Stimulated activated CD4-positive, alpha-beta T cell treated with anti-CD3 and anti-CD28 coated beads, TNF-alpha, amount 100 ng/mL, for 1 hour (primary cell): ENCODE measurements around the gene SENP3.
"Not testable (repeated sequence)": the region's sequence is repeated elsewhere in the genome, so short reads cannot be mapped to it uniquely, and the experiment has no call there.

Experiments
- DNase-seq, 3 donors: peaks; one replicate each; pipeline ENCODE4 v3.0.0-alpha.2; 2020; ENCODE audit warnings: low read depth in 3 of 3, low spot score in 1 of 3

The SENP3 gene

DNA sequence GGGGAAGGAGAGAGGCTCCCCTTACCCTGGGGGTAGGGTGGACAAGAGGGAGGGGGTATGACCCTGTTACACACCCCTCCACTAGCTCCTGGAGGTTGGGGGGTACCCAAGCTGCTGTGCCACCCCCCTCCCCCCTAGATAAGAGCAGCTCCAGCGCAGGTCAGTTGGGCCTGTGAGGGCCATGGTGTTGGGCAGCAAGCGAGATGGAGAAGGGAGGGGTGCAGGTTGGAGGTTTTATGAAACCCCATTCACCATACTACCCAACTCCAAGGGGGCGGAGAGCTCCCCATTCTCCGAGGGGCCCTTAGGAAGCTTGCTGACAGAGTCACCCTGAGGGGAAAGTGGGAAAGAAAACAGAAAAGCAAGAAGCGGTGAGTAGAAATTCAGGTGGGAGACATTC is 29.9 kb downstream of the SENP3 start:
- DNase-seq = no peak

- no peak for DNase-seq
Measured at GRCh38 chr17:7592422-7593021, 30.8 kb downstream of the SENP3 start.

DNA sequence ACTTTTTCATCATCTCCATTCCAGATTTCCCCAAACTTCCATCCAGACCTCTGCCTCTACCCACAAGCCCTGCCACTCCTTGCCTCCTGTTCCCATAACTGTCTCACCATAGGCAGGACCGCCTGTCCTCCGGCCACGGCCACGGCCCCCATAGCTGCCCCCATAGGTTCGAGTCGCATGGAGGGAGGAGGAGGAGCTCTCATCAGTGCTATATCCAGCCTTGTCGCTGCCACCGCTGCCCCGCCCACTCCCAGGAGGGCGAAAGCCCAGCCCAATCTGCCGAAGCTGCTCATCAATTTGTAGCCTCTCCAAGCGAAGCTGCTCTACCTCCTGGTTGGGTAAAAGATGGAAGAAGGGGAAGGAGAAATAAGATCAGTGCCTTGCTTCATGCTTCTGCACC is 31.6 kb downstream of the SENP3 start:
- DNase-seq = no peak

DNA sequence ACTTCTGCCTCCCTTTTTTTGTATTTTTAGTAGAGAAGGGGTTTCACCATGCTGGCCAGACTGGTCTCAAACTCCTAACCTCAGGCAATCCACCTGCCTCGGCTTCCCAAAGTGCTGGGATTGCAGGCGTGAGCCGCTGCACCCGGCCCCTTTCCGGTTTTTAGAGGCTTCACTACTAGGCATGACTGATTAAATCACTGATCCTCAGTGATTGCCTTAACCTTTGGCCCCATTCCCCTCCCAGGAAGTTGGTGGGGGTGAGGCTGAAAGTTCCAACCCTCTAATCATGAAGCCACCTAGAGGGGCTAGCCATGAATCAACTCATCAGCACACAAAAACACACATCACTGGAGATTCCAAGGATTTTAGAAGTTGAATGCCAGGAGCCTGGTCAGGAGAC is 35.8 kb downstream of the SENP3 start:
- DNase-seq = not testable (repeated sequence)

GRCh38 chr17:7606280-7606679 is 44.6 kb downstream of the SENP3 start:
- no peak for DNase-seq

DNA sequence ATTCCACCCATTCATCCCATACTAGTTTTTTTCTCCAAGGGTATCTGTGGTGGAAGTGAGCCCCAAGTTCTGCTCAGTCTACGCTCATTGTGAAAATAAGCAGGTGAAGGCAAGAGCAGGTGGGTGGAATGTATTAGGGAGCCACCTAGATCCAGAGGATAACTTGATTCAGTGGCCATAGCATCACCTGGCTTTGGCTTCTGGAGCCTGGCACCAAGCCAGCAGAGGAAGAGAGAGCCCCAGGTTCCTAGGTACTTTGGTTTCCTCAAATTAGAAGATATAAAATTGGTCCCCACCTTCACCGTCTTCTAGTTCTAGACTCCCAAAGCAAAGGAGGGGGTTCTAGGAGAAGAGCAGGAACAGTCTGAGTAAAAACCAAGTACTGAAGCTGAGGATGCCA is 48.9 kb downstream of the SENP3 start:
- no peak for DNase-seq

GRCh38 chr17:7611635-7612293 is 50.0 kb downstream of the SENP3 start:
- DNase-seq = no peak

- DNase-seq = no peak
Measured at GRCh38 chr17:7612294-7612640, 50.5 kb downstream of the SENP3 start.

DNA sequence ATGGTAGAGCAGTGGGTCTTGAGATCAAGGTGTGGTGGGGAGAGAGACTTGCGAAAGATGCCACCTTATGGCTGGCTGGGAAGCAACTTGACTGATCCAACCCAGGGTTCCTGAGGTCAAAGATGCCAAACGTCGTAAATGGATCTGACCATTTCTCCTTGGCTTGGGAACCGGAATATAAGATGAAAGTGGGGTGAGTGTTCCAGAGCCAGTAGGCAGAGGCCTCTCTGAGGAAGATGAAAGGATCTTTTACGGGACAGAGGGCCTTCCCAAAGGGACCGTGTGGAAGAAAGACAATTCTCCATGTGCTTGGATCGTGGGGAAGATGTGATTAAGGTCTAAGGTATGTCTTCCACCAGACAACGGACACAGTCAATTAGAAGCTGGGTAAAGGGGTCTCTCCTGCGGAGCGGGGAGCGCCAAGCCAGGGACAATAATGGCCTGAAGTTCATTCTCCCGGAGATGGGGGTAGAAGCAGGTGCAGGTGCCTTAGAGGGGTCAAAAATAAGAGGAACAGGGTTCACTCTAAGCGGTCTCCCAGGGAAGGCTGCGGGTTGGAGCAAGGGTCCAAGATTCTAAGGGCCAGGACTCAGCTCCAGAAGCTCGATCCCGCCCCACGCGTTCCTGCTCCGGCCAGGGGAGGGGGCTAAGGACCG is 52.2 kb downstream of the SENP3 start:
- no peak for DNase-seq

GRCh38 chr17:7614425-7615264 is 52.9 kb downstream of the SENP3 start, which contains the start of gene FXR2:
Gene FXR2 (minus strand): TSS chr17:7614897. CDS start chr17:7614532, 365 bp downstream.
- peak; percentile 94 to 98 (median 97) for DNase-seq

DNA sequence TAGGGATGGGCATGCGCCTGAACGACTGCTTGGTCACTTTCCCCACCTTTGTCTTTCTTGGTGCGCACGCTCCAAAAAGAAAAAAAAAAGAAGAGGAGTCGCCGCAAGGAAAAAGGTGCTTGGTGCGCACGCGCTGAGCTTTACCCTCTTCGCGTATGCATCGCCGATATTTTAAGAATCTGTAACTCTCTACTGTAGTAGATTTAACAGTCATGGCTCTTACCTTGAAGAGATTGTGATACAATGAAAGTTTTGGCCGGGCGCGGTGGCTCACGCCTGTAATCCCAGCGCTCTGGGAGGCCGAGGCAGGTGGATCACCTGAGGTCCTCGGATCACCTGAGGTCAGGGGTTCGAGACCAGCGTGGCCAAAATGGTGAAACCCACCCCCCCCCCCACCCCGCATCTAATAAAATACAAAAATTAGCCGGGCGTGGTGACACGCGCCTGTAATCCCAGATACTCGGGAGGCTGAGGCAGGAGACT is 53.6 kb downstream of the SENP3 start:
- DNase-seq = no peak

DNA sequence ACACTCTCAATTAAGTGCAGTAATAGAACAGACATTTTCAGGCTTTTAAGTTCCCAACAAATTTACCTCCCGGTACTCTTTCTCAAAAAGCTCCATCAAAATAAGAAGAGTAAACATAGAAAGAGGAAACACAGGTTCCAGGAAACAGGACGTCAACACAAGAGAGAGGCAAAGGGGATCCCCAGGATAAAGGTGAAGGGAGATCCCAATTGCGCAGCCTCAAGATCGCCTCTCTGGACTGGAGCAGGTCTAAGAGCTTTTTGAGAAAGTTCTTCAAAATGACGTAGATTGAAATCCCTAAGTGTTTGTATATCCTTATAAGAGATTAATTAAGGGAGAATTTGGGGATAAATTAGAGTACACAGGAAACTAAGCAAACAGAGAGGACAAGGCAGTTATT is 56.9 kb downstream of the SENP3 start:
- DNase-seq = no peak

DNA sequence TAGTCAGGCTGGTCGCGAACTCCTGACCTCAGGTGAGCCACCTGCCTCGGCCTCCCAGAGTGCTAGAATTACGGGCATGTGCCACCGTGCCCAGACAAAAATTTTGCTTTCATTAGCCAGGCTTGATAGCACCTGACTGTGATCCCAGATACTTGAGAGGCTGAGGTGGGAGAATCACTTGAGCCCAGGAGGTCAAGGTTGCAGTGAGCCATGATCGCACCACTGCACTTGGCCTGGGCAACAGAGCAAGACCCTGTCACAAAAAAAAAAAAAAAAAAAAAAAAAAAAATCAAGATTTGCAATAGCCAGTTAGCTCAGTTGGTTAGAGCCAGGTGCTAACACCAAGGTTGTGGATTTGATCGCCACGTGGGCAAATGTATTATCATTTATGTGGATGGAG is 59.1 kb downstream of the SENP3 start:
- DNase-seq = no peak
